Measurements from ENCODE around the gene COL4A1.

COL4A1 gene

GRCh38 chr13:110351636-110352420 lies 44.9 kb upstream of the COL4A1 start:
- TF ChIP-seq CTCF (IDR thresholded peaks at IDR 0.05; ENCODE audit: insufficient read depth, low read length) (no peak), POLR2AphosphoS5 (IDR thresholded peaks at IDR 0.05; ENCODE audit: low read depth) (no peak), GABPA (IDR thresholded peaks at IDR 0.05; ENCODE audit: low read depth) (no peak), REST (IDR thresholded peaks at IDR 0.05; ENCODE audit: insufficient replicate concordance, low read depth) (no peak), SPI1 (IDR thresholded peaks at IDR 0.05; ENCODE audit: borderline replicate concordance, low read depth) (no peak)
- Histone ChIP-seq H3K27ac (replicated peaks) (no peak overlapping the region), H3K4me3 (replicated peaks; ENCODE audit: insufficient read depth, low read length) (no peak overlapping the region), H3K27me3 (ENCODE audit: insufficient read depth, poor library complexity, severe bottlenecking) (no peaks in the 10 kb centered on the region)
- no peak for DNase-seq (ENCODE audit: low read depth in 1 of 2, low spot score in 1 of 2)

- no peak overlapping the region for H3K27ac ChIP-seq (replicated peaks)
- DNase-seq (ENCODE audit: low read depth in 1 of 2, low spot score in 1 of 2): no peak
- H3K4me3 ChIP-seq (replicated peaks; ENCODE audit: insufficient read depth, low read length): no peak overlapping the region
- TF ChIP-seq POLR2AphosphoS5 (IDR thresholded peaks at IDR 0.05; ENCODE audit: low read depth) (no peak), SPI1 (IDR thresholded peaks at IDR 0.05; ENCODE audit: borderline replicate concordance, low read depth) (no peak), CTCF (IDR thresholded peaks at IDR 0.05; ENCODE audit: insufficient read depth, low read length) (no peak), REST (IDR thresholded peaks at IDR 0.05; ENCODE audit: insufficient replicate concordance, low read depth) (no peak), GABPA (IDR thresholded peaks at IDR 0.05; ENCODE audit: low read depth) (no peak)
- no peaks in the 10 kb centered on the region for H3K27me3 ChIP-seq (ENCODE audit: insufficient read depth, poor library complexity, severe bottlenecking)
Observed at GRCh38 chr13:110350509-110350908, 43.6 kb upstream of the COL4A1 start.

GRCh38 chr13:110350049-110350448 lies 43.1 kb upstream of the COL4A1 start:
- Histone ChIP-seq H3K27ac (replicated peaks) (no peak overlapping the region), H3K4me3 (replicated peaks; ENCODE audit: insufficient read depth, low read length) (no peak overlapping the region), H3K27me3 (ENCODE audit: insufficient read depth, poor library complexity, severe bottlenecking) (no peaks in the 10 kb centered on the region)
- DNase-seq (ENCODE audit: low read depth in 1 of 2, low spot score in 1 of 2): no peak
- TF ChIP-seq CTCF (IDR thresholded peaks at IDR 0.05; ENCODE audit: insufficient read depth, low read length) (no peak), SPI1 (IDR thresholded peaks at IDR 0.05; ENCODE audit: borderline replicate concordance, low read depth) (no peak), REST (IDR thresholded peaks at IDR 0.05; ENCODE audit: insufficient replicate concordance, low read depth) (no peak), GABPA (IDR thresholded peaks at IDR 0.05; ENCODE audit: low read depth) (no peak), POLR2AphosphoS5 (IDR thresholded peaks at IDR 0.05; ENCODE audit: low read depth) (no peak)
